ENCODE measurements around the gene CDHR2.

Gene CDHR2

DNA sequence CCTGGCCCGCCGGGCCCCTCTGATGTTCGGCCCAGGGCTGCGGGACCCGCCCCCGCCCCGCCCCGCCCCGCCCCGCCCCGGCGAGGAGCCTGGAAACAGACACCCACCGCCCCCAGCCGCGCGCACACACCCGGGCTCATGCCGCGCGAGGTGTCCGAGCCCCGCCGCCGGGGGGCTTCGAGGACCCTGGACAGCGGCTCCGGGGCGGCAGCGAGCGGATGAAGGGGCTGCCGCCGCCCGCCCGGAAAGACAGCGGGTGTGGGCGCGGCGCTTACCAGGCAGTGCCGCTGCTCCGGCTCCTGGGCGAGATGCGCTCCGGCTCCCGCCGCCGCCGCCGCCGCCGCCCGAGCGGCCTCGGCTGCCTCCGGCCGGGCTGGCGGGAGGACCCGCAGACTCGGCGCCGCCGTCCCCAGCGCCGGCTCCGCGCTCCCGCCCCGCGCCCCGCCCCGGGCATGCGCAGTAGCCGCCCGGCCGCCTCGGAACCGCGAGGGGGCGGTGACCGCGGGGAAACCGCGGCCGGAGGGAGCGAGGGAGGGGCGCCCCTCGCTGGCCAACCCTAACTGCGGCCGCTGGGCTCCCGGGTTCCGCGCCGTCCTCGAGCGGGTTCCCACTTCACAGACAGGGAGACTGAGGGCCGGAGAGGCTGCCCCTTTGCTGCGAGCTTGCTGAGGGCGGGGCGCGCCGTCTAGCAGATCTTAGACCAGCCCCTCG is 60.7 kb downstream of the CDHR2 start, which contains the start of gene GPRIN1:
Gene GPRIN1 (minus strand): TSS at position 433 of the 711 bp plus-strand sequence. CDS start 10,322 bp downstream, outside the sequence.
- no CpG with 5 or more reads among the region's 101 CpGs for WGBS, 2 donors (ENCODE audit: extremely low coverage in 2 of 2, insufficient read length in 2 of 2, insufficient replicate concordance in 1 of 2)
- no peak within 1 kb of the TSS for H3K27ac ChIP-seq (replicated peaks; ENCODE audit: low read length)
- H2BK120ac ChIP-seq (ENCODE audit: low read depth, low read length), result no peak within 1 kb of the TSS
- peak within 1 kb of the TSS; percentile 65 to 80 for H3K4me3 ChIP-seq (ENCODE audit: low read length in 2 of 2)
- peaks cover 10 to 23% of the 10 kb centered on the region in 2 donors for H3K4me1 ChIP-seq (ENCODE audit: control insufficient read depth in 2 of 2, insufficient read depth in 1 of 2, low read depth in 1 of 2, low read length in 2 of 2)
- no peak within 1 kb of the TSS for H3K4ac ChIP-seq (ENCODE audit: low read length)
- no peak within 1 kb of the TSS for H4K91ac ChIP-seq (ENCODE audit: low read depth, low read length, poor library complexity)
- H3K27me3 ChIP-seq (ENCODE audit: control insufficient read depth in 3 of 3, insufficient read depth in 3 of 3, low read depth in 1 of 3, low read length in 3 of 3), result peaks cover 0 to 23% (median 13%) of the 10 kb centered on the region in 3 experiments
- H3K9ac ChIP-seq (ENCODE audit: low read depth, low read length, poor library complexity), result peak within 1 kb of the TSS; percentile 92
- H3K36me3 ChIP-seq (replicated peaks in 1 of 2; ENCODE audit: control insufficient read depth in 2 of 2, insufficient read depth in 2 of 2, low read length in 2 of 2), result peaks cover 0 to 21% of the 10 kb centered on the region in 2 donors
- H2BK15ac ChIP-seq (ENCODE audit: low read length), result no peak within 1 kb of the TSS
- H3K14ac ChIP-seq (ENCODE audit: low read length), result no peak within 1 kb of the TSS
- H2BK12ac ChIP-seq (ENCODE audit: low read length), result no peak within 1 kb of the TSS
- H3K79me1 ChIP-seq (ENCODE audit: low read depth, low read length), result no peaks in the 10 kb centered on the region
- peak within 1 kb of the TSS; percentile 91 for H3K4me2 ChIP-seq (ENCODE audit: insufficient read depth, low read length, poor library complexity, severe bottlenecking)
- H3K18ac ChIP-seq (ENCODE audit: low read length), result peak within 1 kb of the TSS; percentile 89
- H3K9me3 ChIP-seq (replicated peaks in 1 of 2; ENCODE audit: control insufficient read depth in 2 of 2, insufficient read depth in 1 of 2, low read depth in 1 of 2, low read length in 2 of 2), result no peaks in the 10 kb centered on the region
- DNase-seq (ENCODE audit: low spot score), result peak; percentile 79
- H2AK5ac ChIP-seq (ENCODE audit: low read depth, low read length), result no peak within 1 kb of the TSS
- H2AFZ ChIP-seq (ENCODE audit: low read length), result peak within 1 kb of the TSS; percentile 94
- H4K8ac ChIP-seq (ENCODE audit: low read depth, low read length), result no peak within 1 kb of the TSS
- no peak within 1 kb of the TSS for H2BK5ac ChIP-seq (ENCODE audit: low read length)
- H3K23ac ChIP-seq (ENCODE audit: low read depth, low read length, poor library complexity), result peak within 1 kb of the TSS; percentile 95

DNA sequence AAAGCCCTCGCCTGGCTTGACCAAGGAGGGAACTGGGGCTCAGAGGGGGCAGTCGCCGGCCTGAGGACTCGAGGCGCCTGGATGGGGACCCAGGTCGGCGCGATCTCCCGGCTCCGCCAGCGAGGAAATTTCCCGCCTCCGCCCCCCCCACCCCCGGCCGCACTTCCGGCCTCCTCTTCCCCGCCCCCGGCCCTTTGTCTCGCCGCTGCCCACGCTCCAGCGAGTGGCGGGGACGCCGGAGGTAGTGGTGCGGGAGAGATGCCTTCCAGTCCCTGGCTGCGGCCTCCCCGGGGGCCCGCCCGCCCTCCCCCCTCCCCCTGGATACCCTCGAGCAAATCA is 61.3 kb downstream of the CDHR2 start:
- no peak for DNase-seq (ENCODE audit: low spot score)
- H2AK5ac ChIP-seq (ENCODE audit: low read depth, low read length), result no peak overlapping the region

DNA sequence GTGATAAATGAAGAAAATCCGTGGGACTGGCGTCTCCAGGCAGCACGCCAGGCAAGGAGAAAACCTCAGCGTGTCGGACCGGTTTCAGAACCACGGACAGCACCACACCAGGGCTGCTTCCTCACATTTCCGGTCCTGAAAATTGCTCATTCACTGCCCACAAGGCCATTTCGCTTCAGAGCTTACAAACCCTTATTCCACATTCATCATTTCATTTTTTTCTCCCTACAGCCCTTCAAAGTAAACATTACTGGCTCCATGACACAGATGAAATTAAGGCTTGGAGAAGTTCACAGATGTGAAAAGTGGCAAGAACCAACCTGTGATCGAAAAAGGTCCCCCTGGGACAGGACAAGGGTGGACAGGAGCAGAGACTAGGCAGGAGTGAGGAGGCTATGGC is 62.3 kb downstream of the CDHR2 start:
- no peak overlapping the region for H3K23ac ChIP-seq (ENCODE audit: low read depth, low read length, poor library complexity)
- H3K4ac ChIP-seq (ENCODE audit: low read length), result no peak overlapping the region
- no peaks in the 10 kb centered on the region for H3K9me3 ChIP-seq (replicated peaks in 1 of 2; ENCODE audit: control insufficient read depth in 2 of 2, insufficient read depth in 1 of 2, low read depth in 1 of 2, low read length in 2 of 2)
- no peak overlapping the region for H2BK120ac ChIP-seq (ENCODE audit: low read depth, low read length)
- H3K4me2 ChIP-seq (ENCODE audit: insufficient read depth, low read length, poor library complexity, severe bottlenecking), result no peak overlapping the region
- peaks cover 0 to 11% of the 10 kb centered on the region in 2 donors for H3K36me3 ChIP-seq (replicated peaks in 1 of 2; ENCODE audit: control insufficient read depth in 2 of 2, insufficient read depth in 2 of 2, low read length in 2 of 2)
- H3K18ac ChIP-seq (ENCODE audit: low read length), result no peak overlapping the region
- peaks cover 10 to 24% of the 10 kb centered on the region in 2 donors for H3K4me1 ChIP-seq (ENCODE audit: control insufficient read depth in 2 of 2, insufficient read depth in 1 of 2, low read depth in 1 of 2, low read length in 2 of 2)
- DNase-seq (ENCODE audit: low spot score), result peak; percentile 71
- no peak overlapping the region for H3K9ac ChIP-seq (ENCODE audit: low read depth, low read length, poor library complexity)
- H2BK5ac ChIP-seq (ENCODE audit: low read length), result no peak overlapping the region
- no CpG with 5 or more reads among the region's 10 CpGs for WGBS, 2 donors (ENCODE audit: extremely low coverage in 2 of 2, insufficient read length in 2 of 2, insufficient replicate concordance in 1 of 2)
- no peak overlapping the region for H3K4me3 ChIP-seq (ENCODE audit: low read length in 2 of 2)
- no peak overlapping the region for H3K14ac ChIP-seq (ENCODE audit: low read length)
- no peak overlapping the region for H2AFZ ChIP-seq (ENCODE audit: low read length)
- H2BK15ac ChIP-seq (ENCODE audit: low read length), result no peak overlapping the region
- H3K27ac ChIP-seq (replicated peaks; ENCODE audit: low read length), result no peak overlapping the region
- no peak overlapping the region for H2AK5ac ChIP-seq (ENCODE audit: low read depth, low read length)
- H2BK12ac ChIP-seq (ENCODE audit: low read length), result no peak overlapping the region
- H3K79me1 ChIP-seq (ENCODE audit: low read depth, low read length), result no peaks in the 10 kb centered on the region
- peaks cover 0 to 34% (median 17%) of the 10 kb centered on the region in 3 experiments for H3K27me3 ChIP-seq (ENCODE audit: control insufficient read depth in 3 of 3, insufficient read depth in 3 of 3, low read depth in 1 of 3, low read length in 3 of 3)
- no peak overlapping the region for H4K91ac ChIP-seq (ENCODE audit: low read depth, low read length, poor library complexity)
- H4K8ac ChIP-seq (ENCODE audit: low read depth, low read length), result no peak overlapping the region

More for the DNA sequence above, 61.3 kb downstream of the CDHR2 start:
- H3K27me3 ChIP-seq (ENCODE audit: control insufficient read depth in 3 of 3, insufficient read depth in 3 of 3, low read depth in 1 of 3, low read length in 3 of 3), result peaks cover 0 to 27% (median 13%) of the 10 kb centered on the region in 3 experiments
- peak overlapping the region; percentile 65 to 79 for H3K4me3 ChIP-seq (ENCODE audit: low read length in 2 of 2)
- no peaks in the 10 kb centered on the region for H3K79me1 ChIP-seq (ENCODE audit: low read depth, low read length)
- H2AFZ ChIP-seq (ENCODE audit: low read length), result peak overlapping the region; percentile 94
- peak overlapping the region; percentile 80 for H3K4me2 ChIP-seq (ENCODE audit: insufficient read depth, low read length, poor library complexity, severe bottlenecking)
- no peak overlapping the region for H2BK12ac ChIP-seq (ENCODE audit: low read length)
- H3K23ac ChIP-seq (ENCODE audit: low read depth, low read length, poor library complexity), result no peak overlapping the region
- no CpG with 5 or more reads among the region's 31 CpGs for WGBS, 2 donors (ENCODE audit: extremely low coverage in 2 of 2, insufficient read length in 2 of 2, insufficient replicate concordance in 1 of 2)
- H4K8ac ChIP-seq (ENCODE audit: low read depth, low read length), result no peak overlapping the region
- H3K9ac ChIP-seq (ENCODE audit: low read depth, low read length, poor library complexity), result no peak overlapping the region
- H4K91ac ChIP-seq (ENCODE audit: low read depth, low read length, poor library complexity), result no peak overlapping the region
- no peaks in the 10 kb centered on the region for H3K9me3 ChIP-seq (replicated peaks in 1 of 2; ENCODE audit: control insufficient read depth in 2 of 2, insufficient read depth in 1 of 2, low read depth in 1 of 2, low read length in 2 of 2)
- H3K18ac ChIP-seq (ENCODE audit: low read length), result peak overlapping the region; percentile 70
- H2BK15ac ChIP-seq (ENCODE audit: low read length), result no peak overlapping the region
- H3K4ac ChIP-seq (ENCODE audit: low read length), result no peak overlapping the region
- H3K4me1 ChIP-seq (ENCODE audit: control insufficient read depth in 2 of 2, insufficient read depth in 1 of 2, low read depth in 1 of 2, low read length in 2 of 2), result peaks cover 10 to 24% of the 10 kb centered on the region in 2 donors
- H3K14ac ChIP-seq (ENCODE audit: low read length), result no peak overlapping the region
- peaks cover 0 to 16% of the 10 kb centered on the region in 2 donors for H3K36me3 ChIP-seq (replicated peaks in 1 of 2; ENCODE audit: control insufficient read depth in 2 of 2, insufficient read depth in 2 of 2, low read length in 2 of 2)
- no peak overlapping the region for H2BK120ac ChIP-seq (ENCODE audit: low read depth, low read length)
- no peak overlapping the region for H3K27ac ChIP-seq (replicated peaks; ENCODE audit: low read length)
- no peak overlapping the region for H2BK5ac ChIP-seq (ENCODE audit: low read length)

DNA sequence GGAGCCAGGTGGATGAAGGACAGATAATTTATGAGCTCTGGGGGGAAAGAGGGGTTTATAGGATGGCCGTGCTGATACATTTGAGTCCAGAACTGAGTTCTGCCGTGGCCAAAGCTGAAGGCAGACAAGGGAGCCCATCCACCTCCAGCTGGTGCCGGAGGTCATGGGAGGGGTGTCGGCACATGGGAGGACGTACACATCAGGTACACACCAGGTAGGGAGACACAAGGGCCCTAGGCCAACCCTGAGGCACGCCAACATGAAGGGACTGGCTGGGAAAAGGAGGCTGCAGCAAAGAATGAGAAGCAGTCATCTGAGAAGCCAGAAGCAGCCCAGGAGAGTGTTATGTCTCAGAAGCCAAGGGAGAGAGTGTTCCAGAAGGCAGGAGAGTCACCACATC is 62.9 kb downstream of the CDHR2 start:
- H3K9me3 ChIP-seq (replicated peaks in 1 of 2; ENCODE audit: control insufficient read depth in 2 of 2, insufficient read depth in 1 of 2, low read depth in 1 of 2, low read length in 2 of 2), result no peaks in the 10 kb centered on the region
- no peak overlapping the region for H2BK15ac ChIP-seq (ENCODE audit: low read length)
- H4K8ac ChIP-seq (ENCODE audit: low read depth, low read length), result no peak overlapping the region
- H3K4ac ChIP-seq (ENCODE audit: low read length), result no peak overlapping the region
- no peak overlapping the region for H3K23ac ChIP-seq (ENCODE audit: low read depth, low read length, poor library complexity)
- H3K27me3 ChIP-seq (ENCODE audit: control insufficient read depth in 3 of 3, insufficient read depth in 3 of 3, low read depth in 1 of 3, low read length in 3 of 3), result peaks cover 0 to 38% (median 17%) of the 10 kb centered on the region in 3 experiments
- H3K36me3 ChIP-seq (replicated peaks in 1 of 2; ENCODE audit: control insufficient read depth in 2 of 2, insufficient read depth in 2 of 2, low read length in 2 of 2), result peaks cover 0 to 11% of the 10 kb centered on the region in 2 donors
- no peak overlapping the region for H3K14ac ChIP-seq (ENCODE audit: low read length)
- peaks cover 10 to 28% of the 10 kb centered on the region in 2 donors for H3K4me1 ChIP-seq (ENCODE audit: control insufficient read depth in 2 of 2, insufficient read depth in 1 of 2, low read depth in 1 of 2, low read length in 2 of 2)
- no peak overlapping the region for H3K9ac ChIP-seq (ENCODE audit: low read depth, low read length, poor library complexity)
- H2AFZ ChIP-seq (ENCODE audit: low read length), result no peak overlapping the region
- no peak for DNase-seq (ENCODE audit: low spot score)
- H3K4me2 ChIP-seq (ENCODE audit: insufficient read depth, low read length, poor library complexity, severe bottlenecking), result no peak overlapping the region
- H3K4me3 ChIP-seq (ENCODE audit: low read length in 2 of 2), result no peak overlapping the region
- H2BK120ac ChIP-seq (ENCODE audit: low read depth, low read length), result no peak overlapping the region
- H4K91ac ChIP-seq (ENCODE audit: low read depth, low read length, poor library complexity), result no peak overlapping the region
- H3K27ac ChIP-seq (replicated peaks; ENCODE audit: low read length), result no peak overlapping the region
- H3K18ac ChIP-seq (ENCODE audit: low read length), result no peak overlapping the region
- no peak overlapping the region for H2BK5ac ChIP-seq (ENCODE audit: low read length)
- H2AK5ac ChIP-seq (ENCODE audit: low read depth, low read length), result no peak overlapping the region
- no CpG with 5 or more reads among the region's 6 CpGs for WGBS, 2 donors (ENCODE audit: extremely low coverage in 2 of 2, insufficient read length in 2 of 2, insufficient replicate concordance in 1 of 2)
- no peaks in the 10 kb centered on the region for H3K79me1 ChIP-seq (ENCODE audit: low read depth, low read length)
- no peak overlapping the region for H2BK12ac ChIP-seq (ENCODE audit: low read length)

All from neuronal stem cell (in vitro differentiated cells).